Stimulated activated CD4-positive, alpha-beta T cell treated with anti-CD3 and anti-CD28 coated beads, Interleukin-1b, Interleukin-23, amount 100 ng/mL, for 4 hours (primary cell): ENCODE data around the gene PRR7.

ENCODE experiments used
- DNase-seq, 2 donors: peaks; one replicate each; pipeline ENCODE4 v3.0.0-alpha.2; 2020; ENCODE audit warnings: low read depth in 2 of 2

Gene PRR7

GRCh38 chr5:177468685-177469628 is 22.3 kb downstream of the PRR7 start:
- no peak for DNase-seq

DNA sequence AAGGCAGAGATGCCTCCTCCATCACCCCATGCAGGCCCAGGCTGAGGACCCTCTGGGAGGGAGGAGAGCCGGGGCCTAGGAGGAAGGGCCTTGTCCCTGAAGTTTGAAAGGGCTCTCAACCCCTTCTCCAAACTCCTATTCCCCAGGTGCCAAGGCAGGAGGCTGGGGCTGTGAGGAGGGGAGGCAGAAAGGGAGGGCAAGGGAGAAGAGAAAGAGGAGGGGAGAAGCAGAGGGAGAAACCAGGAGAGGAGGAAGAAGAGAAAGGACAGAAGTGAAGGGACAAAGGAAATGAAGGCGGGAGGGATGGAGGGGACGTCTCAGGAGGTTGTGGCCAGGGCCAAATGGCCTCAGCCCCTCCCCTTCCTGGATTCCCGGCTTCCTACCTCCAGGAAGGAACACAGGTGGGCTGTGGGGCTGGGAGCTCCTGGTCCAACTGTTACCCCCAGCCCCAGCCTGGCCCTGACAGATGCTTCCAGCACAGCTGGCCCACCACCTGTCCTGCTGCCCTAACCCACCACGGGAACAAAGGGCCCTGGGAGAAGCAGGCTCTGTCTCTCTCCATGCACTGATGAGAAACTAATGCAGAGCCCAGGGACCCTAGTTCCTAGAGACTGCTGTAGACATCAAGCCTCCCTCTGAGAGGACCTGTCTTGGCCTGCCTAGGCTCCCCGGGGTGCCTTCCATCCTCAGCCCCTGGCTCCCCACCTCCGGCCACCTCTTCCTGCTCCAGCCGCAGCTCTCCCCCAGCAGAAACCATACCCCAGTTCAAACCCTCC is 23.3 kb downstream of the PRR7 start:
- DNase-seq: no peak

GRCh38 chr5:177470759-177471536 is 24.3 kb downstream of the PRR7 start:
- DNase-seq: no peak

DNA sequence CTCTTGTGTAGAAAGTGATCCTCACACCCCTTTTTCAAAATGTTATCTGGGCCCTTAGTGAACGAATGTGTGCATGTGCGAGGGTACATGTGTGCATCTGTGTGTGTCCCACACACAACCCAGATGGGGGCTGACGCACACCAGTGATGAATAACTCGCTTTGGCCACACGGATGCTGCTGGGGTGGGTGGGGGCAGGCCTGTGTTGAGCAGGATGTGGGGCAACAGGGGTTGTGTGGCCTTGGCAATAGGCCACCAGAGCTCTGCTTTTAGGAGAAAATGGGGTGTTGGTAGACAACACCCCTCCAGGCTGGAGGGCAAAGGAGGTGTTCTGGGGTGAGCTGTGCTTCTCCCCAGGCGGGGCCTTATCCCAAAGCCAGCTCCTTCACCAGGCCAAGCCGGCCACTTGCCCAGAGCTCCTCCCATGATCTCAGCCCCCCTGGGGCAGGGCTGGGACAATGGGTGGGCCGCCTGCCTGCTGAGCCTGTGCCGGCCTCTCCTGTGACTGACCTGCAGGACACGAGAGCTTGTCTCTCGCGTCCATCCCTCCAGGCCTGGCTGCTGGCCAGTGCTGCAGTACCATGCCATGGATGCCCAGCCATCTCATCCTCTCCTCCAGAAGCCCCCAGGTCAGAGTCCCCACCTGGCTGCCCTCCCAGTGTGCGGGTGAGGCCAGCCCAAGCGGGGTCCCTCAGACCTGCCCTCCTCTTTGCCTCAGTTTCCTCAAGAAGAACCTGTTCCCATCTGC is 25.2 kb downstream of the PRR7 start:
- DNase-seq: no peak

DNA sequence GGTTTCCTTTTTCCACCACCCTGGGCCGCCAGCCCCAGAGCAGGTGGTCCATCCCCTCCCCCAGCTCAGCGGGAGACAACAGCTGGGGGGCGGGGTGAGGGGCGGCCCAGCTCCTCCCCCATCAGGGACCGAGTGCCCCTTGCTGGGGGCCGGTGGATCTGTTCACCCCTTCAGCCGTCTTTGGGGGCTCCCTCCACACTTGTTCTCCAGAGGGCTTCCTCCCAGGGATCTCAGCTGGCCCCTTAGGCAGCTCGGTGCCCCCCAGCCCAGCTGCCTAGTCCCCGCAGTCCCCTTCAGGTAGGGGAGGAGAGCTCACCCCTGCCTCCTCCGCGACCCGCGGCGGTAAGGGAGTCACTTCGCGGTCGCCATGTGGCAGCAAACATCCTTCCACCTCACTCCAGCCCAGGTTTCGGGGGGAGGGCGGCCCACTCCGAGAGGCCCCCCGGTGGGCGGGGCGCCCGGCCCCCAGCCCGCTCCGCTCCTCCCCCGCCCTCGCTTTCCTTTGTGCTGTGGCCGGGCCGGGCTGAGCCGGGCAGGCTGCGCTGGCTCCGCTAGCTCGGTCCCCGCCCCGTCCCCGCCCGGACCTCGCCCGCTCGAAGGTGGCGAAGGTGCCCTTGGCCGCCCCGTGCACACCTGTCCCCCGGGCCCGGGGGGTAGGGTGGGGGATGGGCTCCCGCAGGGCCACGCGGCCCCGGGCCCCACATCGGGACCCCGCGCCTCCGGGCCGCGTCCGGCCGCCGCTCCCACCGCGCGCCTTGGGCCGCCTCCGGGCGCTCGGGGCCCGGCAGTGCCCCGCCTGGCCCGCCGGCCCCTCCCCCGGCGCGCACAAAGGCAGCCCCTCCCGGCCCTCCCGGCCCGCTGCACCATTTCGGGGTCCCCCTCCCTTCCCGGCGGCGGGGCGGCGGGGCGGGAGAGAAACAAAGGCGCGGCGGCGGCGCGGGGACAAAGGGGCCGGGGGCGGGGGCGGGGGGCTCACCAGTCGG is 26.1 kb downstream of the PRR7 start:
- peak in 1 of 2 donors; percentile 40 for DNase-seq

DNA sequence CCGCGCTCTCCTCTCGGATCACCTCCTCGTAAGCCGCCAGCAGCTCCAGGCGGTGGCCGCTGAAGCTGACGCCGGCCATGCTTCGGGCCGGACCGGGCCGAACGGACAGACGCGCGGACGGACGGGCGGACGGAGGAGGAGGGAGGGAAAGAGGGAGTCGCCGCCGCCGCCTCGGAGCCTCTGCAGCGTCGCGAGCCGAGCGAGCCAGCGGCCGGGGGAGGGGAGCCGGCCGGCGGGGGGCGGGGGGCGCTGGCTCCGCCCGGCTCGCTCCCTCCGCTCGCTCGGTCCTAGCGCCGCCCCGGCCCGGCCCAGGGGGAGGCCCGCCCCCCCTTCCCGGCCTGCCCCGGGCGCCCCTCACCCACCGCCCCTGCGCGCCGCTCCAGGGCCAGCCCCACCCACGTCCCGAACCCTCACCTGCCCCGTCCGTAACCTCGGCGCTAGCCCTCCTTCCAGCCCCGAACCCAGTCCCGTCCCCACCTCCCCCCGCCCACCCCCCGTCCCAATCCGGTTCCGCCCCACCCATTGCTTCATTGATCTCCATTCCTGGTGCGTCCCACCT is 26.9 kb downstream of the PRR7 start, which contains the start of gene DBN1:
Gene DBN1, minus strand, starts transcription at position 192 of the 559 bp plus-strand sequence. Its CDS starts 113 bp downstream, at position 79.
- DNase-seq: no peak

DNA sequence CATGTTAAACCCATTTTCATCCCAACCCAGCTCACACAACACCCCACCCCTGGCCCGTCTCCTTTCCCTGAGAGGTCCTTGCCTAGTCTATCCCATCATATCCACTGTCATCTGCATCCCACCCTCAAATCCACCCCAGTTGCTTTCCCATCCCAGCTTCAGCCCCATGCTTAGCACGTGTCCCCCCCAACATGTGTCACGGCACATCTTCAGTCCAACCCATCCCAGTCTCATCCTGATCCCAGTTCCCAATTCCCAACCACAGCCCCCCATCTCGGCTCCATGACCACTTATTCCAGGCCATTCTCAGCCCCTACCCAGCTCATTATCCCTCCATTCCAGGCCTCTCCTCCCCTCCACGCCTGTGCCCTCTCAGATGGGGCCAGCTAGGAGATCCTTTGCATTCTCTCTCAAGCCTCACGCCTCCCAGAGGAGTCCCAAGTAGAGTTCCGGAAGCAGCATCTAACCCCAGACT is 27.4 kb downstream of the PRR7 start:
- no peak for DNase-seq

DNA sequence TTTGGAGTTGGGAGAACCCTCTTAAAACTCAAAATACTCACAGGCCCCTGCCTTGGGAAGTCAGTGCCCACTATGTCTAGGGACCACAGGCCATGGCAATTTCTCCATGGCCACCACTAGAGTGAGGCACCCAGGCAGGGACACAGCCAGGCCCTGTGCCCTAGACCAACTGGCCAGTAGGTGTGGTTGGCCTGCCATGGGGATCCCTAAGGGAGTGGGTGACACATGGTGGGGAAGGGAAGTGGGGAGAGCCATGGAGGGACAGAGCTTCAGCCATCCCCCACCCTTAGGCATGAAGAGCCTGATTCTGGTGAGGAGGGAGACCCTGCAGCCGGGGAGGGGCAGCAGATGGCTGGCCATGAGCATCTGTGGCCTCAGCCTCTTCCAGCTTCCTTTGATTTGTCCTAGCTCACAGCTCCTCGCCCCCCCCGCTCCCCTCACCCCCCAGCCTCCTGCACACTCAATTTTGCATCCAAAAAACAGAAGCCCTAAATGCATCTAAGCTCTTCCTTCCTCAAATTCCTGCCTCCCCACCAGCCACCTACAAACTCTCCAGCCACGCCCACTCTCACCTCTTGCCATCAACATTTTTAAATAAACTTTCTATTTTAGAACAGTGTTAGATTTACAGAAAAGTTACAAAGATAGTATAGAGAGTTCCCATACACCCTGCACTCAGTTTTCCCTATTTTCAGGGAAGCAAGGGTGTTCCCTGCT is 28.4 kb downstream of the PRR7 start:
- no peak for DNase-seq

DNA sequence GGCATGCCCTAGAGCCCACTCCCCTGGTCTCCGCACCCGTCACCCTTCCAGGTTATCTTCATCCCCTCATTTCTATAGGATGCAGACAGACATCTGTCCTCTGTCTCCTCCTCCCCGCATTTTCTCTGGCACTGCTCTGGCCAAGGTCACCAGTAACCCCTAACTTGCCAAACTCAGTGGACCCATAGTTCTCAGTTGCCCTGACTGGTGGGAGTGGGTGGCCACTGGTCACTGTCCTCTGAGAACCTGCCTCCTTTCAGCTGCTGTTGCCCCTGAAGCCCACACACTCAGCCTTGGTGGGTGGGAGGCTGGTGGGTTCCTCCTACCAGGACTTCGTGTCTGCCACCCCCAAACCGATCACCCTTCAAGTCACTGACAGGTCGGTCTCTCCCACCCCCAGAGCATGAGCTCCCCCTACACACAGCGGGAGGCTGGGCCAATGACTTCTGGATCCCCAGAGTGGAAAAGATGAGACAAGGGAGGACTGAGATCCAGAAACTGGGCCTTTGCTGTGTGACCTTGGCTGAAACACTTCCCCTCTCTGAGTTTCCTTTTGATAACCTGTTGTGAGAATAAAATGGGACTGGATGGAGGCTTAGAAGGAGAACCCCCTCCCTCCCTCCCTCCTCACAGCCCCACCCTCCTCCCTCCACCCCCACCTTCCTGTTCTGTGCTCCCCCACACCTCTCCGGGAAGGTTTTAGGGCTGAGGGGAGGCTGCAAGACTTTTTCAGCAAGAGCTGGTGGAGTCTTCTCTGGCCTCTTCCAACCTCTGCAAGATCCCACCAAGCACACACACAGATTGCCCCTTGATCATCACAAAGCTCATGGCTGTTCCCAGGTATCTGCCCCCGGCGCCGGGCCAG is 29.2 kb downstream of the PRR7 start:
- DNase-seq: no peak

- DNase-seq: no peak
Observed at GRCh38 chr5:177476531-177477233, 30.1 kb downstream of the PRR7 start.

DNA sequence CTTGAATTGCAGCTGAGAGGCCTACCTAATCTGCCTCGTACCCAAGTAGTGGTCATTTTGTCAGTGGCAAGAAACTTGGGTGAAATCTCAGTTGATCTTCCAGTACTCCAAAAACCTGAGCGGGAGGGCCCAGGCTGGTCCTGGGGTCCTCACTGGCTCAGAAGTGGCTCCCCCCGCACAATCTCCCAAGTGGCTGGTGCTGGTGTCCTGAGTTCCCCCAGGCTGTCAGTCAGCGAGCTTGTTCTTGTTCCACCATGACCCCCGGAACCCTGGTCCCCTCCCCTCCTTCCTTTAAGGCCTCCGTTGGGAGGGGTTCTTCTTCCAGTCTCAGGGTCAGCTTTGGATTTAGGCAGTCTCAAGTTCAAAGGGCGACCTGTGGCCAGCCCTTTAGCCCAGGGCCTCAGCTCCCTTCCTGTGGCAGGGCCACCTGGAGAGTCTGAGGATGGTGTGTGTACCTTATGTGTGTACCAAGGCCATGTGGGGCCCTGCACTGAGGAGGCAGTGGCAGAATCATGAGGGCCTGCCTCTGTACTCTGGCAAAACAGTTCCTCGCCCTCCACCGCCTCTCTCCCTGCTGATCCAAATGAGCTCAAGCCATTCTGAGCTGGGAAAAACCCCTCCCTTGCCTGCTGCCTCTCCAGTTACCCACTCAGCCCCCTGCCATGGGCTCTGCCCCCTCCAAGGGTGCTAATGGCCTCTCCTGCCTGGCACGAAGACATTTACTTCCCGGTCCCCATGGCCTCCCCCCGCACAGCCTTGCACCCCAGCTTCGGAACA is 31.3 kb downstream of the PRR7 start:
- DNase-seq: no peak

GRCh38 chr5:177478711-177479646 is 32.4 kb downstream of the PRR7 start:
- DNase-seq: peak in 1 of 2 donors; percentile 36

DNA sequence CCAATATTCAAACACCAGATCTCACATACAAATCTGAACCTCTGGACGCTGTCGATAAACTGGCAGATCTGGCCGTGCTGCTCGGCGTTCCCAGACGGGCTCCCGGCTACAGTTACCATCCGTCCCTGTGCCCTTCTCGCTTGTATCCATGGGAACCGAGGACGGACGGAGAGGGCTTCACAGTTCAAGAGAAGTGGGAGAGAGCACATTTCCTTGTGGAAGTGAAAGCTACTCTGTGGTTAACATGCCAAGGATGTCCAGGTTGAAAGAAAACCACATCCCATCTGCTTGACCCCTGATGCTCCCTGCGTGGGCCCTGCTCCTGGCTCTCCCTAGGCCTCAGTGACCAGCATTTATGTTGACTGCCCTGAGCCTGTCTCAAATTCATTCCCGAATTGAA is 33.2 kb downstream of the PRR7 start:
- DNase-seq: no peak

DNA sequence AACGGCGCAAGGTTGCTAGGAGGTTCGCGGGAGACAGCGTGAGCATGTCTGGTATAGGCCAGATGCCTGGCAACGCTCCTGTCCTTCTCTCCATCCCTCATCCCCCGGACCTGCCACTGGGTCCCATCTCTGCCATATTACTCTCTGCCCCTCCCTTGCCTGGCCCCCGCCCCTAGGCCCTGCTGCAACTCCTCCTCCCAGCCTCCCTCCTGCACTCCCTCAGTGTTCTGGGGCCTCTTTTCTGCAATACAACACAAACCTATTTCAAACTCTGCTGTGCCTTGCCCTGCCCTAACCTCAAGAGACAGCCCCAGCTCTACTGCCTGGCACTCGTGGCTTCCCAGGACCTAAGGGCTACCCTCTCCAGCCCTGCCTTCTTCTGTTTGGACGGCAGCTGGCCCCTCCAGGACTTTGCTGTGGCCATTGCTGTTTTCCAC is 35.8 kb downstream of the PRR7 start:
- no peak for DNase-seq

DNA sequence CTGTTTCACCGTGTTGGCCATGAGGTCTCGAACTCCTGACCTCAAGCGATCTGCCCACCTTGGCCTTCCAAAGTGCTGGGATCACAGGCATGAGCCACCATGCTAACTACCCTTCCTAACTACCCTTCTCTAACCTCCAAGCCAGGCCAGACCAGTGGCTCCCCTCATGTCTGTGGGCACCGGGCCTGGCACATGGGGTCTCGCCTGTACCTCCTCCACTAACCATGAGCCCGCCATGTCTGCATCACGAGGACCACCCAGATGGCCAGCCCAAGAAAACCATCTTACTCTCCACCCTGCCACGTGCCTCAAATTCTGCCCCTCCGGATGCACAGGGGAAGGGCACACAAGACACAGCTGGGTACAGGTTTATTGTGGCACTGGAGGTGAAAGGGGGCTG is 36.4 kb downstream of the PRR7 start:
- no peak for DNase-seq
